GM12878 (cell line): ENCODE results near the gene MAML3. TPM values are rescaled to one million over a fixed set of nuclear protein-coding genes. Genes with fewer than 3 reads are reported as not detected.

Experiments
- ATAC-seq: fragments of 200-7000 bp; cut with Tn5 transposase; 3 replicates; pipeline ENCODE4 v1.9.1; 2020; ENCODE audit warnings: mild to moderate bottlenecking, moderate library complexity
- BruUV-seq: library from RNA; stranded (reverse); fragments of 400-500 nt; replicated peaks from 2 replicates; lab custom pipeline; 2021; lab: Mats Ljungman, UMichigan
- CTCF ChIA-PET: fragments of 300-600 bp; sonication (Branson Sonifier 250); formaldehyde crosslinking; extraction: SDS; loops from one replicate; lab custom pipeline; 2021; ENCODE audit warnings: inconsistent platforms; lab: Yijun Ruan, JAX
- POLR2A ChIA-PET: fragments of 350-600 bp; formaldehyde crosslinking; extraction: SDS; loops from one replicate; lab custom pipeline; 2021; ENCODE audit warnings: inconsistent platforms; lab: Charles Lee
- RAD21 ChIA-PET: fragments of 300-600 bp; sonication (Branson Sonifier 250); formaldehyde crosslinking; loops from one replicate; lab custom pipeline; 2023; ENCODE audit warnings: antibody characterized with exemption; ENCODE audit not compliant: unreplicated experiment; lab: Charles Lee
- SMC1A ChIA-PET: fragments of 300-600 bp; sonication (Branson Sonifier 250); formaldehyde crosslinking; loops from one replicate; lab custom pipeline; 2023; ENCODE audit not compliant: unreplicated experiment, uncharacterized antibody; lab: Charles Lee
- DNase-seq: peaks from one replicate; pipeline ENCODE4 v3.0.0-alpha.2; 2011; ENCODE audit warnings: low read depth, low spot score
- FAIRE-seq: peaks from 3 replicates; lab custom pipeline; 2011; peaks lifted over from hg19 to GRCh38; lab: Jason Lieb, UNC
- H2AFZ ChIP-seq: 2 replicates; pipeline ENCODE4 v1.6.0; 2011; ENCODE audit warnings: low read depth, low read length, control low read depth; ENCODE audit not compliant: control insufficient read depth
- H3K27ac ChIP-seq: 2 replicates; pipeline ENCODE4 v1.5.1; 2011; ENCODE audit warnings: control low read depth; ENCODE audit not compliant: control insufficient read depth, insufficient read depth
- H3K27me3 ChIP-seq, 2 experiments: replicated peaks in 1 of 2; 2 replicates each; pipeline versions ENCODE4 v1.6.0 to v1.6.1; 2011; ENCODE audit warnings: low read length in 1 of 2; ENCODE audit not compliant: control insufficient read depth in 2 of 2, insufficient read depth in 2 of 2
- H3K36me3 ChIP-seq, 2 experiments: 2 replicates each; pipeline ENCODE4 v1.5.1; 2011; ENCODE audit warnings: low read length in 1 of 2; ENCODE audit not compliant: control insufficient read depth in 2 of 2, insufficient read depth in 2 of 2
- H3K4me1 ChIP-seq: 2 replicates; pipeline ENCODE4 v1.6.1; 2011; ENCODE audit warnings: mild to moderate bottlenecking, low read length, moderate library complexity, mixed read lengths; ENCODE audit not compliant: control insufficient read depth, insufficient read depth
- H3K4me2 ChIP-seq: 2 replicates; pipeline ENCODE4 v1.6.0; 2011; ENCODE audit warnings: control low read depth; ENCODE audit not compliant: control insufficient read depth, insufficient read depth
- H3K4me3 ChIP-seq: fragments of 200-600 bp; sonication (generic); 2 replicates; pipeline ENCODE4 v1.5.1; 2016
- H3K79me2 ChIP-seq: 2 replicates; pipeline ENCODE4 v1.6.0; 2011; ENCODE audit warnings: low read length; ENCODE audit not compliant: control insufficient read depth, insufficient read depth
- H3K9ac ChIP-seq: 2 replicates; pipeline ENCODE4 v1.8.0; 2011; ENCODE audit warnings: low read length, control low read depth, mixed read lengths; ENCODE audit not compliant: control insufficient read depth, insufficient read depth
- H3K9me3 ChIP-seq: replicated peaks from 3 replicates; pipeline ENCODE4 v1.5.1; 2011; ENCODE audit warnings: mild to moderate bottlenecking, low read length; ENCODE audit not compliant: control insufficient read depth, insufficient read depth
- H4K20me1 ChIP-seq: 2 replicates; pipeline ENCODE4 v1.6.0; 2011; ENCODE audit not compliant: control insufficient read depth, insufficient read depth
- ATF7 ChIP-seq: fragments of 450-650 bp; IDR thresholded peaks from 2 replicates; pipeline ENCODE4 v1.6.1; 2016; ENCODE audit warnings: low read depth, mild to moderate bottlenecking
- BMI1 ChIP-seq: fragments of 450-650 bp; IDR thresholded peaks from 2 replicates; pipeline ENCODE4 v1.6.1; 2016; ENCODE audit warnings: mild to moderate bottlenecking, moderate library complexity, borderline replicate concordance
- E2F4 ChIP-seq: IDR thresholded peaks from 2 replicates; pipeline ENCODE4 v1.6.1; 2012; ENCODE audit warnings: low read depth, low read length, improper control_type of control experiment
- FOXM1 ChIP-seq: IDR thresholded peaks from 2 replicates; pipeline ENCODE4 v1.6.1; 2012; ENCODE audit warnings: low read depth, mild to moderate bottlenecking, inconsistent platforms, low read length, moderate library complexity
- GABPA ChIP-seq: IDR thresholded peaks from 2 replicates; pipeline ENCODE4 v1.6.1; 2014; ENCODE audit warnings: antibody characterized with exemption, low read depth, mild to moderate bottlenecking, inconsistent platforms
- IRF3 ChIP-seq: fragments of 450-650 bp; IDR thresholded peaks from 2 replicates; pipeline ENCODE4 v1.6.1; 2014; ENCODE audit warnings: mild to moderate bottlenecking
- IRF4 ChIP-seq: IDR thresholded peaks from 2 replicates; pipeline ENCODE4 v1.6.1; 2011; ENCODE audit warnings: low read depth, low read length
- KDM1A ChIP-seq: fragments of 200-600 bp; sonication (generic); IDR thresholded peaks from 2 replicates; pipeline ENCODE4 v1.6.1; 2016; ENCODE audit warnings: borderline replicate concordance
- NFXL1 ChIP-seq: fragments of 450-650 bp; IDR thresholded peaks from 2 replicates; pipeline ENCODE4 v1.6.1; 2017; ENCODE audit warnings: antibody characterized with exemption, mild to moderate bottlenecking, borderline replicate concordance
- SMAD1 ChIP-seq: fragments of 450-650 bp; IDR thresholded peaks from 2 replicates; pipeline ENCODE4 v1.6.1; 2018; ENCODE audit warnings: mild to moderate bottlenecking, low read depth; ENCODE audit not compliant: partially characterized antibody
- TCF7 ChIP-seq: IDR thresholded peaks from 2 replicates; pipeline ENCODE4 v1.6.1; 2014; ENCODE audit warnings: antibody characterized with exemption, borderline replicate concordance
- YY1 ChIP-seq: IDR thresholded peaks from 2 replicates; pipeline ENCODE4 v1.6.1; 2011; ENCODE audit warnings: low read depth, mild to moderate bottlenecking, low read length
- ZBTB33 ChIP-seq: fragments of 450-650 bp; IDR thresholded peaks from 2 replicates; pipeline ENCODE4 v1.6.1; 2017; ENCODE audit warnings: mild to moderate bottlenecking
- ZSCAN29 ChIP-seq: fragments of 450-650 bp; IDR thresholded peaks from 2 replicates; pipeline ENCODE4 v1.6.1; 2017; ENCODE audit warnings: mild to moderate bottlenecking, moderate library complexity
- WGBS: methylation state at CpG from one replicate; pipeline ENCODE4 v1.1.6; 2016; ENCODE audit warnings: low lambda C conversion rate; ENCODE audit not compliant: insufficient replicate concordance, insufficient coverage; ENCODE audit errors: missing lambda C conversion rate; 5-methylcytosine and 5-hydroxymethylcytosine counted together
- in situ Hi-C: fragments of 300-500 bp; cut with MboI; formaldehyde crosslinking; loops from 9 replicates; pipeline ENCODE4 v1.14.3; 2018; ENCODE audit warnings: mixed read lengths
- intact Hi-C: fragments of 100-400 bp; cut with micrococcal nuclease; formaldehyde crosslinking; loops from one replicate; pipeline ENCODE4 v1.14.2; 2022; ENCODE audit not compliant: unreplicated experiment
- polyA plus RNA-seq, 11 experiments: library from polyadenylated mRNA; depleted of rRNA in 4 of 11; unstranded in 6 of 11; stranded (reverse) in 5 of 11; fragments of >200 nt; fragmentation: Nextera tagmentation in 4 of 11; fragmentation: Illumina TruSeq in 1 of 11; extraction: Ambion mirVana in 4 of 11; extraction: Trizol in 1 of 11; gene quantifications; 1 replicate in 1 of 11; 2 replicates in 10 of 11; pipeline versions ENCODE4 v1.2.1 to v1.2.3, GENCODE V29; 2011 to 2016; ENCODE audit warnings: inconsistent platforms in 2 of 11, missing spikeins in 2 of 11, low read depth in 1 of 11
- total RNA-seq, 4 experiments: library from RNA; depleted of rRNA in 3 of 4; stranded (reverse); fragments of >200 nt in 3 of 4; fragmentation: Illumina TruSeq in 1 of 4; extraction: Trizol in 1 of 4; gene quantifications; 2 replicates each; pipeline versions ENCODE4 v1.2.1 to v1.2.3, GENCODE V29; 2013 to 2021

MAML3 gene
- total and polyA plus RNA-seq, 10 of the 15 experiments (the other 5 are each of a cell fraction or from before 2014, with no cell fraction given) = under 0.01 to 0.53 (median 0.06) TPM; not detected in 2

- no peak overlapping the region; the same call in 1 of the 2 replicates for H3K4me2 ChIP-seq
- H2AFZ ChIP-seq = no peak overlapping the region; the same call in 1 of the 2 replicates
- ChIA-PET RAD21 (interaction anchor here (1.4 kb wide), 1 partner anchor 28 kb away, joined by 4 read pairs; no protein-coding TSS in a partner anchor), SMC1A (interaction anchor here (0.6 to 1.7 kb wide), 6 partner anchors 8 to 37 kb away, joined by 3 to 8 read pairs (median 3); no protein-coding TSS in a partner anchor), CTCF (no interaction called here), POLR2A (no interaction called here)
- WGBS = 50% methylated on average over 2 of the region's 2 CpGs
- DNase-seq (no peak), ATAC-seq (peak; percentile 5; the same call in 1 of the 3 replicates), FAIRE-seq (no peak)
- H3K9ac ChIP-seq = no peak overlapping the region
- H3K4me1 ChIP-seq = peaks cover 17% of the 10 kb centered on the region
- no peak overlapping the region for H3K27ac ChIP-seq
- H4K20me1 ChIP-seq = no peaks in the 10 kb centered on the region
- H3K9me3 ChIP-seq = peaks cover 3% of the 10 kb centered on the region; the same call in 2 of the 3 replicates
- in situ Hi-C loops (no loop called here), intact Hi-C loops (no loop called here)
- H3K4me3 ChIP-seq = no peak overlapping the region
- H3K36me3 ChIP-seq = no peaks in the 10 kb centered on the region
- H3K79me2 ChIP-seq = no peaks in the 10 kb centered on the region
- BruUV-seq = no TSS peak
- TF ChIP-seq IRF4 = no peak
- no peaks in the 10 kb centered on the region for H3K27me3 ChIP-seq
These were observed 203.0 kb downstream of the MAML3 start for GRCh38 chr4:139951021-139951420.

GRCh38 chr4:139950568-139950967 is 203.4 kb downstream of the MAML3 start:
- peak; percentile 83 for DNase-seq
- ChIA-PET CTCF (no interaction called here), RAD21 (interaction anchor here (1.4 kb wide), 1 partner anchor 29 kb away, joined by 4 read pairs; no protein-coding TSS in a partner anchor), SMC1A (interaction anchor here (0.6 to 1.7 kb wide), 5 partner anchors 9 to 37 kb away, joined by 3 to 8 read pairs (median 3); no protein-coding TSS in a partner anchor), POLR2A (no interaction called here)
- Histone ChIP-seq H3K27me3 (no peaks in the 10 kb centered on the region), H3K36me3 (no peaks in the 10 kb centered on the region), H2AFZ (no peak overlapping the region; the same call in 1 of the 2 replicates), H3K9ac (no peak overlapping the region), H3K9me3 (peaks cover 3% of the 10 kb centered on the region; the same call in 2 of the 3 replicates), H3K4me3 (no peak overlapping the region), H3K79me2 (no peaks in the 10 kb centered on the region), H3K4me2 (peak overlapping the region; percentile 61; the same call in 1 of the 2 replicates), H4K20me1 (no peaks in the 10 kb centered on the region), H3K27ac (no peak overlapping the region), H3K4me1 (peaks cover 18% of the 10 kb centered on the region)
- WGBS = 1% methylated on average over 5 of the region's 5 CpGs
- FAIRE-seq = no peak
- intact Hi-C loops = loop anchor here (1.0 kb wide), 1 partner anchor 28 kb away; no protein-coding TSS in a partner anchor
- ATAC-seq = peak; percentile 97
- no TSS peak for BruUV-seq
- in situ Hi-C loops = no loop called here
- TF ChIP-seq ZBTB33 (no peak), NFXL1 (no peak), SMAD1 (no peak), BMI1 (no peak), ZSCAN29 (no peak), FOXM1 (peak; percentile 86), ATF7 (no peak; the same call in 1 of the 2 replicates), TCF7 (no peak), YY1 (0 out of 2 replicates have a peak, but pooled peaks have one; percentile 5), IRF3 (no peak), GABPA (0 out of 2 replicates have a peak, but pooled peaks have one; percentile 33), E2F4 (no peak), KDM1A (no peak)
